ENCODE measurements around the gene ZNF532. TPM values are rescaled to one million over a fixed set of nuclear protein-coding genes. Genes with fewer than 3 reads are reported as not detected.

The ZNF532 gene
- total and polyA plus RNA-seq, 2 donors (not counting 3 experiments of a cell fraction or from before 2014, with no cell fraction given) = 42.3 to 70.1 TPM

DNA sequence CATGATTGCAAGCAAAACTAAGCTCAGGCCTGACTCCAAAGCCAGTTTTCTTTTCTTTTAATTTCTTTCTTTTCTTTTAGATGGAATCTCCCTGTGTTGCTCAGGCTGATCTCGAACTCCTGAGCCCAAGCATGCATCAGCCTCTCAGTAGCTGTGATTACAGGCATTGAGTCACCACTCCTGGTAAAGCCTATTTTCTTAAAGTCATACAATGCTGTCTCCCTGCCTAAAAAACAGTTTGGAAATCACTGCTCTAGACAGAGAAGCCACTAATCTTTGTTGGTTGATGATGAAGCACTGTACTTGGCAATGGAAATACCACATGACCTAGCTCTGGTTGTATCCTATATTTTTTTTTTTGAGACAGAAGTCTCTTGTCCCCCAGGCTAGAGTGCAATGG is 33.1 kb upstream of the ZNF532 start:
- H3K4me2 ChIP-seq (ENCODE audit: insufficient read depth, low read length) = no peak overlapping the region
- H2AFZ ChIP-seq (ENCODE audit: low read depth, low read length) = no peak overlapping the region
- H4K20me1 ChIP-seq (replicated peaks; ENCODE audit: control insufficient read depth, extremely low read depth, insufficient read depth, low read length) = no peaks in the 10 kb centered on the region
- H3K27me3 ChIP-seq (ENCODE audit: control insufficient read depth in 2 of 2, insufficient read depth in 2 of 2, low read length in 2 of 2) = no peaks in the 10 kb centered on the region
- no peaks in the 10 kb centered on the region for H3K9me1 ChIP-seq (replicated peaks; ENCODE audit: control insufficient read depth, extremely low read depth, insufficient read depth, low read length)
- dilution Hi-C loops (cut with MboI; ENCODE audit: extremely low pct_ligation_motif_present, low sequenced_read_pairs) = no loop called here
- ChIA-PET CTCF (interaction anchor here (1.3 kb wide), 1 partner anchor 46 kb away, joined by 3 read pairs; no protein-coding TSS in a partner anchor), POLR2A (no interaction called here)
- TF ChIP-seq, protein P1, sequence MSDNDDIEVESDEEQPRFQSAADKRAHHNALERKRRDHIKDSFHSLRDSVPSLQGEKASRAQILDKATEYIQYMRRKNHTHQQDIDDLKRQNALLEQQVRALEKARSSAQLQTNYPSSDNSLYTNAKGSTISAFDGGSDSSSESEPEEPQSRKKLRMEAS (IDR thresholded peaks at IDR 0.05; ENCODE audit: insufficient read depth, insufficient read length) = no peak
- no peak for TF ChIP-seq MYC (IDR thresholded peaks at IDR 0.05; ENCODE audit: low read depth, low read length)
- TF ChIP-seq, protein P2, sequence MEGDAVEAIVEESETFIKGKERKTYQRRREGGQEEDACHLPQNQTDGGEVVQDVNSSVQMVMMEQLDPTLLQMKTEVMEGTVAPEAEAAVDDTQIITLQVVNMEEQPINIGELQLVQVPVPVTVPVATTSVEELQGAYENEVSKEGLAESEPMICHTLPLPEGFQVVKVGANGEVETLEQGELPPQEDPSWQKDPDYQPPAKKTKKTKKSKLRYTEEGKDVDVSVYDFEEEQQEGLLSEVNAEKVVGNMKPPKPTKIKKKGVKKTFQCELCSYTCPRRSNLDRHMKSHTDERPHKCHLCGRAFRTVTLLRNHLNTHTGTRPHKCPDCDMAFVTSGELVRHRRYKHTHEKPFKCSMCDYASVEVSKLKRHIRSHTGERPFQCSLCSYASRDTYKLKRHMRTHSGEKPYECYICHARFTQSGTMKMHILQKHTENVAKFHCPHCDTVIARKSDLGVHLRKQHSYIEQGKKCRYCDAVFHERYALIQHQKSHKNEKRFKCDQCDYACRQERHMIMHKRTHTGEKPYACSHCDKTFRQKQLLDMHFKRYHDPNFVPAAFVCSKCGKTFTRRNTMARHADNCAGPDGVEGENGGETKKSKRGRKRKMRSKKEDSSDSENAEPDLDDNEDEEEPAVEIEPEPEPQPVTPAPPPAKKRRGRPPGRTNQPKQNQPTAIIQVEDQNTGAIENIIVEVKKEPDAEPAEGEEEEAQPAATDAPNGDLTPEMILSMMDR (IDR thresholded peaks at IDR 0.05; ENCODE audit: extremely low read depth in 1 of 2, insufficient read depth in 1 of 2, low read depth in 1 of 2, low read length in 2 of 2) = no peak
- TF ChIP-seq JUN (IDR thresholded peaks at IDR 0.05; ENCODE audit: borderline replicate concordance, insufficient read depth, insufficient read length, low read depth) = no peak
- TF ChIP-seq EZH2 (IDR thresholded peaks at IDR 0.05; ENCODE audit: borderline replicate concordance, low read depth, low read length, severe bottlenecking) = no peak
- no peak for TF ChIP-seq POLR2A (IDR thresholded peaks at IDR 0.05; ENCODE audit: low read depth, low read length)
- no peaks in the 10 kb centered on the region for H3K4me1 ChIP-seq (ENCODE audit: control insufficient read depth, extremely low read depth, insufficient read depth, low read length)
- no peak overlapping the region for H3K9ac ChIP-seq (replicated peaks; ENCODE audit: extremely low read depth, insufficient read depth, low read length)
- H3K79me2 ChIP-seq (ENCODE audit: control insufficient read depth, insufficient read depth, low read length) = no peaks in the 10 kb centered on the region
- no peaks in the 10 kb centered on the region for H3K9me3 ChIP-seq (replicated peaks; ENCODE audit: control insufficient read depth, insufficient read depth, low read length)
- DNase-seq (ENCODE audit: low read depth, low spot score) = no peak
- no peaks in the 10 kb centered on the region for H3K36me3 ChIP-seq (ENCODE audit: control insufficient read depth in 2 of 2, extremely low read depth in 1 of 2, insufficient read depth in 2 of 2, low read length in 2 of 2)
- BruUV-seq (replicated peaks) = no TSS peak
- H3K4me3 ChIP-seq (replicated peaks in 1 of 3; ENCODE audit: insufficient read depth in 1 of 3, low read depth in 1 of 3, low read length in 3 of 3) = no peak overlapping the region
- FAIRE-seq = no peak
- intact Hi-C loops (cut with micrococcal nuclease) = no loop called here
- H3K27ac ChIP-seq (ENCODE audit: insufficient read depth, low read depth, low read length) = no peak overlapping the region
